IPS-18c (cell line): ENCODE measurements around the gene PDPK1.
"Not testable (repeated sequence)": the region's sequence is repeated elsewhere in the genome, so short reads cannot be mapped to it uniquely, and the experiment has no call there.

ENCODE experiments used
- H3K4me3 ChIP-seq: 2 replicates; pipeline ENCODE4 v1.7.0; 2013; ENCODE audit warnings: low read depth, mild to moderate bottlenecking, low read length, moderate library complexity; ENCODE audit not compliant: insufficient read depth
- H3K9me3 ChIP-seq: one replicate; pipeline ENCODE4 v1.6.1; 2013; ENCODE audit warnings: mild to moderate bottlenecking, low read length, moderate library complexity; ENCODE audit not compliant: control insufficient read depth, insufficient read depth

Gene PDPK1

GRCh38 chr16:2591476-2592240 is 53.8 kb downstream of the PDPK1 start:
- no peaks in the 10 kb centered on the region for H3K9me3 ChIP-seq

GRCh38 chr16:2592786-2593185 is 55.0 kb downstream of the PDPK1 start:
- H3K4me3 ChIP-seq = no peak overlapping the region
- H3K9me3 ChIP-seq = no peaks in the 10 kb centered on the region

More at GRCh38 chr16:2591476-2592240, 53.8 kb downstream of the PDPK1 start:
- no peak overlapping the region for H3K4me3 ChIP-seq

- H3K9me3 ChIP-seq = no peaks in the 10 kb centered on the region
- no peak overlapping the region for H3K4me3 ChIP-seq
Measured at GRCh38 chr16:2595393-2596205, 57.8 kb downstream of the PDPK1 start.

- Histone ChIP-seq H3K9me3 (no peaks in the 10 kb centered on the region), H3K4me3 (no peak overlapping the region)
Measured at GRCh38 chr16:2596747-2597559, 59.1 kb downstream of the PDPK1 start.

GRCh38 chr16:2597560-2597902 is 59.7 kb downstream of the PDPK1 start:
- Histone ChIP-seq H3K4me3 (no peak overlapping the region), H3K9me3 (no peaks in the 10 kb centered on the region)

- Histone ChIP-seq H3K9me3 (no peaks in the 10 kb centered on the region), H3K4me3 (no peak overlapping the region)
Measured at GRCh38 chr16:2598133-2598641, 60.4 kb downstream of the PDPK1 start.

GRCh38 chr16:2598723-2599122 is 60.9 kb downstream of the PDPK1 start:
- H3K9me3 ChIP-seq = no peaks in the 10 kb centered on the region
- H3K4me3 ChIP-seq = no peak overlapping the region

- H3K4me3 ChIP-seq = not testable (repeated sequence)
Measured at GRCh38 chr16:2599165-2599564, 61.3 kb downstream of the PDPK1 start.

GRCh38 chr16:2599785-2600184 is 62.0 kb downstream of the PDPK1 start:
- not testable (repeated sequence) for H3K4me3 ChIP-seq, H3K9me3 ChIP-seq

More at GRCh38 chr16:2599165-2599564, 61.3 kb downstream of the PDPK1 start:
- not testable (repeated sequence) for H3K9me3 ChIP-seq

- H3K9me3 ChIP-seq, H3K4me3 ChIP-seq: not testable (repeated sequence)
Measured at GRCh38 chr16:2601301-2602025, 63.6 kb downstream of the PDPK1 start.

GRCh38 chr16:2602175-2602574 is 64.4 kb downstream of the PDPK1 start:
- not testable (repeated sequence) for H3K4me3 ChIP-seq, H3K9me3 ChIP-seq

- Histone ChIP-seq H3K4me3 (peak overlapping the region; percentile 96), H3K9me3 (no peaks in the 10 kb centered on the region)
Measured at GRCh38 chr16:2603165-2604015, 65.6 kb downstream of the PDPK1 start.

GRCh38 chr16:2604016-2604369 is 66.2 kb downstream of the PDPK1 start:
- not testable (repeated sequence) for H3K9me3 ChIP-seq
- peak overlapping the region; percentile 96 for H3K4me3 ChIP-seq

GRCh38 chr16:2606820-2607219 is 69.0 kb downstream of the PDPK1 start:
- H3K9me3 ChIP-seq, H3K4me3 ChIP-seq: not testable (repeated sequence)

GRCh38 chr16:2609345-2609744 is 71.5 kb downstream of the PDPK1 start:
- H3K4me3 ChIP-seq, H3K9me3 ChIP-seq: not testable (repeated sequence)

- no peaks in the 10 kb centered on the region for H3K9me3 ChIP-seq
- no peak overlapping the region for H3K4me3 ChIP-seq
Measured at GRCh38 chr16:2609827-2610470, 72.1 kb downstream of the PDPK1 start.
